B cell (primary cell): ENCODE measurements around the gene TTPAL.

Source experiments
- CTCF ChIP-seq: fragments of 200-600 bp; IDR thresholded peaks from one replicate; pipeline ENCODE4 v1.8.0; 2022; ENCODE audit warnings: antibody characterized with exemption, mild to moderate bottlenecking
- EZH2 ChIP-seq: IDR thresholded peaks from 2 replicates; pipeline ENCODE4 v1.6.1; 2012; ENCODE audit warnings: borderline replicate concordance, low read depth, mild to moderate bottlenecking, moderate library complexity, low read length; ENCODE audit not compliant: insufficient read depth, poor library complexity, severe bottlenecking

GRCh38 chr20:44532981-44533331, 57.3 kb downstream of the TTPAL start:
- TF ChIP-seq CTCF (no peak), EZH2 (no peak)
